Lower leg skin (tissue), 3 donors: ENCODE measurements around the gene ZNF45.

Source experiments
- CTCF ChIP-seq, 3 donors: fragments of 450-650 bp; IDR thresholded peaks; one replicate each; pipeline ENCODE4 v1.5.1; 2016; ENCODE audit warnings: antibody characterized with exemption in 3 of 3, mild to moderate bottlenecking in 3 of 3, moderate library complexity in 2 of 3
- POLR2A ChIP-seq, 2 donors: fragments of 450-650 bp; IDR thresholded peaks; one replicate each; pipeline ENCODE4 v1.6.1; 2016 to 2017; ENCODE audit warnings: antibody characterized with exemption in 2 of 2, mild to moderate bottlenecking in 1 of 2, moderate library complexity in 1 of 2

- TF ChIP-seq CTCF (IDR thresholded peaks at IDR 0.05) (no peak), POLR2A (IDR thresholded peaks at IDR 0.05) (no peak)
Observed at GRCh38 chr19:43983912-43984686, 49.0 kb upstream of the ZNF45 start, which contains the start of gene ZNF155.
